GM19351 (cell line): ENCODE data around the gene TCL1B.
"Not testable (repeated sequence)": the region's sequence is repeated elsewhere in the genome, so short reads cannot be mapped to it uniquely, and the experiment has no call there.

Experiments used
- ATAC-seq: cut with Tn5 transposase; IDR thresholded peaks from one replicate; pipeline ENCODE4 v1.9.1; 2021; ENCODE audit warnings: mild to moderate bottlenecking, moderate library complexity; ENCODE audit not compliant: unreplicated experiment

Gene TCL1B

GRCh38 chr14:95665530-95665929 is 20.7 kb upstream of the TCL1B start:
- not testable (repeated sequence) for ATAC-seq

DNA sequence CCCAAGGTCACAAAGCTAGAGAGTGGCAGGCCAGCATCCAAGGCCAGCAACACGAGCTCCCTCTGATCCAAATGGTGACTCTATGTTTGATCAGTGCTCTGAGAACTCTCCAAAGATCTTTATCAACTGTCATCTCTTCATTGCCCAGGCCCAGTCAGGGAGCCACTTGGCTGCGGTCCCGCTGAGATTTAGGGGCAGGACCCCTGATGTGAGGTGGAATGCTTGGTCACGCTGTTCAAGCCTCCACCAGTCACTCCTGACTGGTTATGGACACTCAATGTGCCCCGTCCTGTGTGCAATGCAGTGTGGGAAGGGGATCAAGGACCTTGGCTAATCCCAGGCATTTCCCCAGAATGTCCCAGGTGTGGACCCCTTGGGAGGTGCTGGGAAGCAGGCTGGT is 19.8 kb upstream of the TCL1B start:
- no peak for ATAC-seq

DNA sequence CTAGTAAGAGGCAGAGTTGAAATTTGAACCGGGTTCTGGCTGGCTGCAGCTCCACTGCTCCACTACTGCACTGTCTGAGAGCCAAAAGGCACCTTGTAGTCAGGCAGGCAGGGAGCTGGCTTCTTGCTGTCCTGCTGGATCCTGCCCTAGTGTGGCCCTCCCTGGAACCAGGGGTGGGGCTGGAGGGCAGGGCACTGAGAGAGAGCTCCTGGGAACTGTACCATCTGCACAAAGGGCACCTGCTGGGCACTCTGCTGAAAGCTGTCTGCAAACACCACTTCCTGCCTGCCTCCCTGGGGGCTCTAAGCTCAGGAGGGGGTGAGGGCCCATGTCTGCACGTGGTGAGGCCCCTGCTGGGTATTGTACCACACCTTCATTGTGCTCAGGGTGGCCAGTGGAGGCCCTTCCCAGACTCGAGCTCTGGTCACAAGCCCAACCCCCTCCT is 19.0 kb upstream of the TCL1B start:
- ATAC-seq = no peak

- ATAC-seq = peak; percentile 40
Observed at GRCh38 chr14:95668235-95668772, 17.9 kb upstream of the TCL1B start.

DNA sequence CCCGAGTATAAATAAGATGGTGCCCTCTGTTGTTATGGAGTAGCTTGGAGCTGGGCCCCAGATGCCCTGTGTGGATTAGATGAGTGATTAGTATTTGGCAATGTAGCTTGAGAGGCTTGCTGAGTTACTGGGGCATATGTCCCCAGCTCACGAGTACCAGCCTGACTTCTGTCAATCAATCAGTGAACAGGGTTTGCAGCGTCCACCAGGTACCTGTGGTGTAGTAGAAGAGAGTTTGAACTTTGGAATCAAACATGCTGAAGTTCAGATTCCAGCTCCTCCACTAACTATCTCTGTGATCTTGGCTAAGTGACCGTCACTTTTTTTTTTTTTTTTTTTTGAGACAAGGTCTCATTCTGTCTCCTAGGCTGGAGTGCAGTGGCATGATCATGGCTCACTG is 11.6 kb upstream of the TCL1B start:
- no peak for ATAC-seq

- ATAC-seq = no peak
Observed at GRCh38 chr14:95675486-95675885, 10.7 kb upstream of the TCL1B start.

DNA sequence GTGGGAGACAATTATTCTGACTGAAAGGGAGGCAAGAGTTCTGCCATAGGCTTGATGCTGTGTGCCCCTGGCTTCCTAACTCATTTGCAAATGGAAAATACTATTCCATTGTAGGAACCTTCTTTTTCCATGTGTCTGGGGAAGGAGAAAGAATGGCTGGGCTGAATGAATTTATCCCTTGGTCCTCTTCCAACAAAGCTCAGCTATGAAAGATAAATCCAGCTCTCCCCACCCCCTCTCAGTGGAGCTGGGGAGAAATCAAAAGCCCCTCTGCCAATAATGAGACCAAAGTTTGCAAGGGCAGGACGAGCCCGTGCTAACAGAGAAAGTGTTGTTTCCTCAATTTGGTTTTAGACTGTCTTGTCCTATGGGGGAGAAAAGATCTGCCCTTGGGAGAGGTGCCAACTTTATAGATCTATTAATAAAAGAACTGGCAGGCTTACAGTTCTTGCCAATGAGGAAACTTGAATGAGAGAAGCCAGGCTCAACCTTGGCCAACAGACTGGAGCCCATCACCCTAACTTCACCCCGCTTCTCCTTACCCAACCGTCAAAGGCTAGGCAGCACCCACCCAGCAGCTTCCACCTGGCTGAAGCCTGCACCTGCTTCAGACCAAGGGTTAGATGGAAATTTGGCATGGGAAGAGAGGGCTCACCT is 8.9 kb upstream of the TCL1B start:
- ATAC-seq = no peak

- ATAC-seq = no peak
Observed at GRCh38 chr14:95679148-95679815, 6.9 kb upstream of the TCL1B start.

DNA sequence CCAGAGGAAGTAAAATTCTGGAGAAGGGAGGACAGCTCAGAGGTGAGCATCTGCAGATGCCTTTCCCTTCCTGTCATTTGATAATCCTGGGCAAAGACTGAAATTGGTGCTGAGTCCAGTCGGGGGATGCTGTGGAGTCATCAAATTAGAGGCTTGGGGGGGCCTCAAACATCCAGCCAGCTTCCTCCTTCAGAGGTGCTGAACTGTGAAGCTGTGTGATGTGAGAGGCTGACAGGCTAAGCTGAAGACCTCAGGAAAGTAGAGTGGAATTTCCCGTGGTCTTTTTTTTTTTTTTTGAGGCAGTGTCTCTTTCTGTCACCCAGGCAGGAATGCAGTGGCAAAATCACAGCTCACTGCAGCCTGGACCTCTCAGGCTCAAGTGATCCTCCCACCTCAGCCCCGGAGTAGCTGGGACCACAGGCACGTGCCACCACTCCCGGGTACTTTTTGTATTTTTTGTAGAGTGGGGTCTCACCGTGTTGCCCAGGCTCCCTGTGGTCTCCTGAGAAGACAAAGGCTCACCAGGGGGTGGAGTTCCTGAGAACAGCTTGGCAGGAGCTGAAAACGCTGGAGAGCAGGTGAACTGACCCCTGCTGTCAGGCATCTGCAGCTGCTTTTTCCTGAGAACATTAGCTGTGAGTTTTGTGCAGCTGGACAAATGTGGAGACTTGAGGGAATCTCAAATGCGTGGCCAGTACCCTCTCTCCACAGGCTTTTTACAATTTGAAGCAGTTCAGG is 6.1 kb upstream of the TCL1B start:
- ATAC-seq = peak; percentile 47

DNA sequence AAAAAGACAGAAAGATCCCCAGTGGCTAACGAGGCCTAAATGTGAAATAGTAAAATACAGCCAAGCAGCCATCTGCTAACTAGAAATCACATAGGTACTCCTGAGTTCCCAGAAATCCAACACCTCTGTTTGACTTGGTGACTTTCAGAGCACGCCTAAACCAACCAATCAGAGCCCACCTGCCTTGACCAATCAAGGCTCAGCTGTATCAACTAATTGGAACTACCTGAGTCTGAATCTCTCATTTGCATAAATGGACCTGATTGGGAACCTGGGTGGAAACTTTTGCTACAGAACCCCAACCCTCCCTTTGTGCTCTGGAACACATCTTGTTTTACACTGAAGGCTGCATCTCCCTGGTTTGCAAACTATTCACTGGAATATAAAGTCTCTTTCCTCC is 5.1 kb upstream of the TCL1B start:
- ATAC-seq = no peak

GRCh38 chr14:95683793-95684192 is 2.4 kb upstream of the TCL1B start:
- peak; percentile 64 for ATAC-seq

DNA sequence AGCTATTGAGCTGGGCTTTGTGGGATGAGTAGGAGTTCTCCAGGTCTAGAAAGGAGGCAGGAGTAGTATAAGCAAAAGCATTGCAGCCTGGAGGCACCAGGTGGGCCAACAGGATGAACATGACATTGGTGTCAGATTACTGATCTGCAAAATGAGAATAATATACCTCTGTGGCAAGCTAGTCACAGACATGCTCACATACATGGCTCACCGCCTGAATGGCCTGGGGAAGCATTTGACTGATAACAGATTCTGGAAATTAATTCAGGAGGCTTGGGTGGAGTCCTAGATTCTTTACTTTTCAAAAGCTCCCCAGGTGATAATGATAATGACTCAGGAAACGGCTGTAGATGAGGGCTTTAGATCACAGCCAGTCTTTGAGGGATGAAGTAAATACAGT is 709 bp downstream of the TCL1B start:
- no peak for ATAC-seq

GRCh38 chr14:95689441-95689840 is 3.2 kb downstream of the TCL1B start:
- no peak for ATAC-seq

DNA sequence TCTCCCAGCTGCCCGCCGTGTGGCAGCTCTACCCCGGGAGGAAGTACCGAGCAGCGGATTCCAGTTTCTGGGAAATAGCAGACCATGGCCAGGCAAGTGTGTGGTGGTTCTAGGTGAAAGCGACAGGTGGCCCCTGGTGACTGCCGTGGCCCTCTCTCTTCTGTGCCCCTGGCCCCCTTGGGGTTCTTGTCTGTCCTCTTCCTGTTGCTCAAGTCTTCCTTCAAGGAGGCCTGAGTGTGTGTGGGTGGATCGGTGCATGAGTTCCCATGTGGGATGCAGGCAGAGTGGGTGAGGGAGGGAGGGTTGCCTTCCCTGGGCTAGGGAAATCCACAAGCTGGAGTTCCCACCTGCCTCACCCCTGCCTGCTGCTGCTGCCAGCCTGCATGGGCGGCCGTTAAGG is 4.6 kb downstream of the TCL1B start:
- ATAC-seq = no peak

GRCh38 chr14:95691591-95691990 is 5.4 kb downstream of the TCL1B start:
- no peak for ATAC-seq

DNA sequence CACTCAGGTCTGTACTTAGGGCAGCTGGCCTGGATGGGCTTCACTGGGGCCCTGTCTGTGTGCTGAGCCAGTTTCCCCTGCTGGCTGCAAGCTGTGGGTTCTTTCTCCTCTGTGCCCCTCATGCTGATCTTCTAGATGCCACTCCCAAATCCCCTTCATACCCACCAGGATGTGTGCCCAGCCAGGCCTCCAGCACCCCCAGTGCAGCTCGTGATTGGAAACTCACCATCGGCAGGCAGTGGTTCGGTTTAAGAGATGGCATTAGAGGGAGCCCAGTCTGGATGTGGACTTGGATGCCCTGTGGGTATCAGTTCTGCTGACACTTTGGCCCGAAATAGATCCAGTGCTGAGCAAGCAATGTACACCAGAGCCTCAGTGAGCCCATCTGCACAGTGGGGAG is 5.9 kb downstream of the TCL1B start:
- no peak for ATAC-seq

DNA sequence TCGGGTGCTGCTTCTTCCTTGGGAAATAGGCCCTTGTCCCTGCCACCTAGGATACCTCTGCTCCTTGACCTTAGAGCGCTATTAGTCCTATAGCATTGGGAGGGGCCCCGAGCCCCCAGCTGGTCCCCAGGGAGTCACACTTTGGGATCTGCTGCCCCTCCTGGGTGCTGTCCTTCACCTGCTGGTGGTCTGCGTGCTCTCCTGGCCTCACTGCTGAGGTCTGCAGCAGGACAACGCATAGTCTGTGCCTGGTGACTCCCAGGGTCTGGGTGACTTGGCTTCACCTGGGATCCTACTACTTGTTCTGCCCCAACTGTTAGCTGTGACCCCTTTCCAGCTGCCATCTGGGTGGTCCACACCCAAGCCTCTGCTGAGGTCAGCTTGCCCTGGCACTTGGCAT is 8.8 kb downstream of the TCL1B start:
- ATAC-seq = no peak

GRCh38 chr14:95695913-95696312 is 9.7 kb downstream of the TCL1B start:
- no peak for ATAC-seq

DNA sequence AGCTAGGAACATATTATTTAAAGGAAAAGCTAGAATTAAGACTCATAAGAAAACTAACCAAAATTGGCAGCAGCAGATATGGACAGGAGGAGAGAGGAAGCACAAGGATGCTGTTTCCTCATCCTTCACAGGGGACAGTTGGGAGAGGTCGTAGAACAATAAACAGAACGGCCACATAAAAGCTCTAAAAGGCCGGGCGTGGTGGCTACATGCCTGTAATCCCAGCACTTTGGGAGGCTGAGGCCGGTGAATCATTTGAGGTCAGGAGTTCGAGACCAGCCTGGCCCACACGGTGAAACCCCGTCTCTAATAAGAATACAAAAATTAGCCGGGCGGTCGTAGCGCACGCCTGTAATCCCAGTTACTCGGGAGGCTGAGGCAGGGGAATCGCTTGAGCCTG is 10.5 kb downstream of the TCL1B start:
- ATAC-seq = no peak

- ATAC-seq = no peak
Observed at GRCh38 chr14:95697764-95698163, 11.5 kb downstream of the TCL1B start.

DNA sequence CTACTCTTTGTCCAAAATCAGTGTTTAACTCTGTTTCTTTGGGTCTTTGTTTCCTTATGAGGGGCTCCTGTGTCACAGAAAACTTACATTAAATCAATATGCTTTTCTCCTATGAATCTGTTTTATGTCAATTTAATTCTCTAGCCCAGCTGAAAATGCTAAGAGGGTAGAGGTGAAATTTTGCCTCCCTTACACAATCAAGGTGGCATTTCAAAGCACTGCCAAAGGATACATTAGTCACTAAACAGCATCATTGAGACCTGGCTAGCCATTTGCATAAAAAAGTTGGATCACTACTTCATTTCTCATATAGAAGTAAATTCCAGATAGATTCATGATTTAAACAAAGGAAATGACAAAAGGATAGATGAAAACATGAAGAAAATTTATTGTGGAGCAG is 12.1 kb downstream of the TCL1B start:
- ATAC-seq = no peak

- ATAC-seq = peak; percentile 49
Observed at GRCh38 chr14:95699412-95699811, 13.2 kb downstream of the TCL1B start.
